NCI-H524 (cell line): Measurements from ENCODE around the gene PQBP1.
A peak's percentile ranks its signal among the peaks of the same experiment; 100 is the strongest.

Experiments used
- DNase-seq, 2 experiments: peaks; one replicate each; lab custom pipeline; 2025; lab: John Stamatoyannopoulos, UW

The PQBP1 gene

GRCh38 chrX:48901069-48901468 is 3.3 kb downstream of the PQBP1 start:
- DNase-seq: no peak

- no peak for DNase-seq
Observed at GRCh38 chrX:48902135-48902534, 4.4 kb downstream of the PQBP1 start.

GRCh38 chrX:48902776-48903175 is 5.0 kb downstream of the PQBP1 start:
- no peak for DNase-seq

GRCh38 chrX:48903290-48903689 is 5.6 kb downstream of the PQBP1 start:
- DNase-seq: no peak

- DNase-seq: no peak
Observed at GRCh38 chrX:48904180-48904579, 6.5 kb downstream of the PQBP1 start.

GRCh38 chrX:48904626-48905025 is 6.9 kb downstream of the PQBP1 start:
- DNase-seq: no peak

- no peak for DNase-seq
Observed at GRCh38 chrX:48905090-48905790, 7.5 kb downstream of the PQBP1 start.

- no peak for DNase-seq
Observed at GRCh38 chrX:48908600-48908999, 10.9 kb downstream of the PQBP1 start.

GRCh38 chrX:48909703-48910294 is 12.1 kb downstream of the PQBP1 start:
- no peak for DNase-seq

GRCh38 chrX:48910926-48911411 is 13.2 kb downstream of the PQBP1 start:
- DNase-seq: no peak

- DNase-seq: peak; percentile 72 to 78
Observed at GRCh38 chrX:48911412-48912182, 13.9 kb downstream of the PQBP1 start, which contains the start of gene SLC35A2. SLC35A2 (minus strand) TSS chrX:48911646; CDS start chrX:48911636, 10 bp downstream.

GRCh38 chrX:48913605-48914366 is 16.1 kb downstream of the PQBP1 start:
- no peak for DNase-seq

- no peak for DNase-seq
Observed at GRCh38 chrX:48914593-48915493, 17.1 kb downstream of the PQBP1 start.

GRCh38 chrX:48917139-48918001 is 19.6 kb downstream of the PQBP1 start:
- peak; percentile 91 to 94 for DNase-seq

GRCh38 chrX:48918301-48918642 is 20.5 kb downstream of the PQBP1 start:
- no peak for DNase-seq

GRCh38 chrX:48918643-48919340 is 21.1 kb downstream of the PQBP1 start, which contains the start of gene PIM2:
PIM2 (minus strand) TSS chrX:48919024; CDS start chrX:48918834, 190 bp downstream.
- peak; percentile 95 to 97 for DNase-seq

GRCh38 chrX:48919360-48919841 is 21.7 kb downstream of the PQBP1 start:
- DNase-seq: peak; percentile 28 to 65

GRCh38 chrX:48919947-48920717 is 22.4 kb downstream of the PQBP1 start:
- DNase-seq: peak in 1 of 2 experiments; percentile 8
